Glutamatergic neuron (in vitro differentiated cells): ENCODE measurements around the gene CDC16. TPM values are rescaled to one million over a fixed set of nuclear protein-coding genes. Genes with fewer than 3 reads are reported as not detected.

Experiments
- DNase-seq: peaks from one replicate; pipeline ENCODE4 v3.0.0; 2022
- H3K27ac Mint-ChIP-seq: one replicate; pipeline ENCODE4 v1.8.0; 2020; ENCODE audit warnings: mild to moderate bottlenecking, mixed read lengths, inconsistent platforms; ENCODE audit not compliant: unreplicated experiment
- H3K27me3 Mint-ChIP-seq: one replicate; pipeline ENCODE4 v1.8.0; 2020; ENCODE audit warnings: mild to moderate bottlenecking, moderate library complexity, mixed read lengths, inconsistent platforms; ENCODE audit not compliant: unreplicated experiment
- H3K36me3 Mint-ChIP-seq: one replicate; pipeline ENCODE4 v1.8.0; 2020; ENCODE audit warnings: mild to moderate bottlenecking, mixed read lengths, inconsistent platforms; ENCODE audit not compliant: unreplicated experiment
- H3K4me1 Mint-ChIP-seq: one replicate; pipeline ENCODE4 v1.8.0; 2020; ENCODE audit warnings: mild to moderate bottlenecking, low read depth, mixed read lengths, inconsistent platforms; ENCODE audit not compliant: unreplicated experiment
- H3K4me3 Mint-ChIP-seq: one replicate; pipeline ENCODE4 v1.8.0; 2020; ENCODE audit warnings: mild to moderate bottlenecking, mixed read lengths, inconsistent platforms; ENCODE audit not compliant: unreplicated experiment
- H3K9me3 Mint-ChIP-seq: one replicate; pipeline ENCODE4 v1.8.0; 2020; ENCODE audit warnings: mild to moderate bottlenecking, moderate library complexity, mixed read lengths, inconsistent platforms; ENCODE audit not compliant: unreplicated experiment
- total RNA-seq: library from RNA; stranded (reverse); fragmentation: NEBNext Ultra II Directional; extraction: Animal tissue kit (Norgen Biotek cat#: 25700); gene quantifications from one replicate; pipeline ENCODE4 v1.2.1, GENCODE V29; 2021; ENCODE audit not compliant: unreplicated experiment
- TF ChIP-seq, protein P1 (sequence below): fragments of 200-600 bp; sonication (generic); IDR thresholded peaks from one replicate; pipeline ENCODE4 v1.5.0; 2021; ENCODE audit not compliant: partially characterized antibody, unreplicated experiment

The CDC16 gene
- total RNA-seq, 1 donor from 2014 or later = 85.1 TPM

DNA sequence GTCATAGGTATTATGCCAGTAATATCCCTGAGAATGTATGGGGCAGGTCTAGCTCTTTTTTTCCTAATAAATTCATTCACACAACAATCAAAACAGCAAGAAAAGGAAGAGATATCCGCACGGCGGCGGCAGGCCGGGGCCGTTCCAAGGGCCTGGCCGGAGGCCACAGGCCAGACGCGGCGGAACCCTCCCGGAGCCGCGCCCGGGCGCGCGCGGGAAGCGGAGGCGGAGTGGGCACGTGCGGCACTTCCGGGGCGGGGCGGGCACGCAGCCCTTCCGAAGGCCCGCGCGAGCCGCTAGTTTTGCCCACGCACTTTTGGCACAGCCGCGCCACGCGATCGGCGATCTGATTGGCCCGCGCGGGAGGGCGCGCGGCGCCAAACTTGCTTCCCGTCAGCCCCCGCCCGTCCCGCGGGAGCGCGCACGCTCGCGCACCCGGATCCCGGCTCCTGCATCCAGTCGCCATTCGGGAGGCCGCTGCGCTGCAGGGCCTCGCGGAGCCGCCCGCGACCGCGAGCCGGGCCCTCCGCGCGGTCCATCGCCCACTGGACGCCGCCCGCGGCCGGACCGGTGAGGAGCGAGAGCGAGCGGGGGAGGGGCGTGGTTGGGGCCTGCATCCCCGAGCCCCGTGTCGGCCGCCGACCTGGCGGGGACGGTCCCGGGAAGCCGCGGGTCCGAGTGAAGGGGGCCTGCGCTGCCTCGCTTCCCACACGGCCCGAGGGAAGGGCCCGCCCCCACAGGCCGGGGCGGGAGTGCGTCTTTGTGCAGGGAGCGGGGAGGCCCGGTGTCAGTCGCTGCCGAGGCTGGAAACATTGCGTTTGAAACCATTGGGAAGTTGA lies 79.6 kb downstream of the CDC16 start, which contains the start of gene CHAMP1:
Gene CHAMP1 (plus strand): TSS at position 430 of the 839 bp plus-strand sequence. CDS start 9,340 bp downstream, outside the sequence.
- H3K27me3 Mint-ChIP-seq = peaks cover 10% of the 10 kb centered on the region
- peaks cover 5% of the 10 kb centered on the region for H3K9me3 Mint-ChIP-seq
- peak within 1 kb of the TSS; percentile 87 for H3K27ac Mint-ChIP-seq
- H3K4me3 Mint-ChIP-seq = peak within 1 kb of the TSS; percentile 97
- TF ChIP-seq, protein P1, sequence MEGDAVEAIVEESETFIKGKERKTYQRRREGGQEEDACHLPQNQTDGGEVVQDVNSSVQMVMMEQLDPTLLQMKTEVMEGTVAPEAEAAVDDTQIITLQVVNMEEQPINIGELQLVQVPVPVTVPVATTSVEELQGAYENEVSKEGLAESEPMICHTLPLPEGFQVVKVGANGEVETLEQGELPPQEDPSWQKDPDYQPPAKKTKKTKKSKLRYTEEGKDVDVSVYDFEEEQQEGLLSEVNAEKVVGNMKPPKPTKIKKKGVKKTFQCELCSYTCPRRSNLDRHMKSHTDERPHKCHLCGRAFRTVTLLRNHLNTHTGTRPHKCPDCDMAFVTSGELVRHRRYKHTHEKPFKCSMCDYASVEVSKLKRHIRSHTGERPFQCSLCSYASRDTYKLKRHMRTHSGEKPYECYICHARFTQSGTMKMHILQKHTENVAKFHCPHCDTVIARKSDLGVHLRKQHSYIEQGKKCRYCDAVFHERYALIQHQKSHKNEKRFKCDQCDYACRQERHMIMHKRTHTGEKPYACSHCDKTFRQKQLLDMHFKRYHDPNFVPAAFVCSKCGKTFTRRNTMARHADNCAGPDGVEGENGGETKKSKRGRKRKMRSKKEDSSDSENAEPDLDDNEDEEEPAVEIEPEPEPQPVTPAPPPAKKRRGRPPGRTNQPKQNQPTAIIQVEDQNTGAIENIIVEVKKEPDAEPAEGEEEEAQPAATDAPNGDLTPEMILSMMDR = no peak
- peak; percentile 93 for DNase-seq
- peaks cover 24% of the 10 kb centered on the region for H3K4me1 Mint-ChIP-seq
- no peaks in the 10 kb centered on the region for H3K36me3 Mint-ChIP-seq

DNA sequence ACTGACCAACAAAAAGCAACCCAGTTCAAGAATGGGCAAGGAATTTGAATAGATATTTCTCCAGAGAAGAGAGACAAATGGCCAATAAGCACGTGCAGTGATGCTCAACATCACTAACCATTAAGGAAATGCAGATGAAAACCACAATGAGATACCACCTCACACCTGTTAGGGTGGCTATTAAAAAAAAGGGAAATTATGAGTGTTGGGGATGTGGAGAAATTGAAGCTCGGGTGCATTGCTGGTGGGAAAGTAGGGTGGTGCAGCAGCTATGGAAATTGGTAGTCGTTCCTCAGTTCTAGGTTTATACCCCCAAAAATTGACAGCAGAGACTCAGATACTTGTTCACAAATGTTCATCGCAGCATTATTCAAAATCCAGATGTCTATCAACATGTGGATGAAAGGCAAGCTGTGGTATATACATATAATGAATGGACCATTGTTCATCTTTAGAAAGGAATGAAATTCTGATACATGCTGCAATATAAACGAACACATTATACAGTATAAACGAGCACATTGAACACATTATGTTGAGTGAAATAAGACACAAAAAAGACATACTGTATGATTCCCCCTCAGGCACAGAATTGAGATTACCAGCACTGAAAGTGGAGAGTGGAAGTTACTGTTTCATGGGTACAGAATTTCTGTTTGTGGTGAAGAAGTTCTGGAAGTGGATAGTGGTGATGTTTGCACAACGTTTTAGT lies 80.5 kb downstream of the CDC16 start:
- no peak for DNase-seq
- Mint-ChIP-seq H3K36me3 (no peaks in the 10 kb centered on the region), H3K27me3 (peaks cover 8% of the 10 kb centered on the region), H3K4me3 (peak overlapping the region; percentile 97), H3K27ac (peak overlapping the region; percentile 87), H3K9me3 (peaks cover 3% of the 10 kb centered on the region), H3K4me1 (peaks cover 22% of the 10 kb centered on the region)
- TF ChIP-seq, protein P1 = no peak

DNA sequence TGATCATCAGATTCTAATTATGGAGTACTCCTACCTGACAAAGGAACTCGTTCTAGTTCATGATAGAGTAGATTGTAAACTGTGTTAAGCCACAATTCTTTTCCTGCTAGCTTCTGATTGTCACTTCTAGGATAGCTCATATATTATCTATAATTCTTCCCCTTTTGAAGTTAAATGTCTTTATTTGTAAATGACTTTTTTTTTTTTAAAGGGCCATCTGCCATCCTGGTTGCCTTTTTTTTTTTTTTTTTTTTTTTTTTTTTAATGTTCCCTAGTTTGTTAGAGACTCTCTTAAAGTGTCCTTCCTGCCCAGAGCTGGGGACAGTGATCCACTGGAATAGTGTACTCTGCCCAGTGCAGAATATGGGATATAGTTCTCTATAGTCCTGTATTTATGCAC lies 83.9 kb downstream of the CDC16 start:
- peaks cover 15% of the 10 kb centered on the region for H3K4me1 Mint-ChIP-seq
- peak overlapping the region; percentile 55 for H3K27ac Mint-ChIP-seq
- peaks cover 3% of the 10 kb centered on the region for H3K9me3 Mint-ChIP-seq
- peaks cover 7% of the 10 kb centered on the region for H3K27me3 Mint-ChIP-seq
- DNase-seq = no peak
- TF ChIP-seq, protein P1 = no peak
- no peak overlapping the region for H3K4me3 Mint-ChIP-seq
- H3K36me3 Mint-ChIP-seq = peaks cover 2% of the 10 kb centered on the region

DNA sequence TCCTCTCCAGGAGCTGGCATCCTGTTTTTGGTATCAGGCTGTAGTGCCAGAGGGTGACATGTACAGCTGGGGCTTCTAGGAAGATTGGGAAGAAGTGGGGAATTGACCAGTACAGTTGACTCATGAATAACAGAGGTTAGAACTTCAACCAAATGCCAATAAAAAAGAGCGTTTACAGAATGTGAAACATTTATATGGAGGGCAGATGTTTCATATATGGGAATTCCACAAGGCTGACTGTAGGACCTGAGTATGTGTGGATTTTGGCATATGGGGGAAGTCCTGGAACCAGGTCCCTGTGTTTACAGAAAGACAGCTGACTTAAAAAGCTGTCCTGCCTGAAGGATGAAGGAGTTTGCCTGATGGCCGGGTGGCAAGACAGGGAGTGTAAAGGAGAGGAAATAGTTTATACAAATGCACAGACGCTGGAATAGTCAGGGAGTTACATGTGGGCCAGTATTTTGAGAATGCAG lies 84.8 kb downstream of the CDC16 start:
- Mint-ChIP-seq H3K27me3 (peaks cover 3% of the 10 kb centered on the region), H3K4me1 (peaks cover 15% of the 10 kb centered on the region), H3K4me3 (no peak overlapping the region), H3K9me3 (peaks cover 3% of the 10 kb centered on the region), H3K36me3 (peaks cover 10% of the 10 kb centered on the region), H3K27ac (peak overlapping the region; percentile 19)
- DNase-seq = no peak
- TF ChIP-seq, protein P1 = no peak
